ENCODE data around the gene C10orf120. TPM values are rescaled to one million over a fixed set of nuclear protein-coding genes. Genes with fewer than 3 reads are reported as not detected.

C10orf120 gene
- total RNA-seq, 1 experiment from 2014 or later: not detected

DNA sequence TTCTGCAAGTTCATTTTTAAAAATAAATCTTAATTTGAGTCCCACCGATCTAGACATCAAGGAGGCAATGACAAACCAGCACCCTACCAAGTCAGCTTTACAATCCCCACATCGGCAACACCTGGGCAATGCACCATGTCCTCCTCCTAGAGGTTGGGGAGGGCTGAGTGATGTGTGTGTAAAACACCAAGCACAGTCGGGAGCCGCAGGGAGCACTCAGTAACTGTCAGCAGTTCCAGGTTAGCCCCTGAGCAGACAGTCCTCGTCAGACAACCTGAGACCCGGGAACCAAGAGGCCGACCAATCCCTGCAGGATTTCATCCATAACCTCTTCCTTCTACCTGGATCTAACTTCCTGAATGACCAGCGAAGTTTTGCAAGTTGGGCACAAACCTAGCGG is 15.9 kb upstream of the C10orf120 start:
- CTCF ChIA-PET: no interaction called here
- H3K36me3 ChIP-seq (ENCODE audit: insufficient read depth, low read length, poor library complexity, severe bottlenecking): no peaks in the 10 kb centered on the region

GRCh38 chr10:122713091-122713885 is 13.6 kb upstream of the C10orf120 start:
- BruUV-seq (replicated peaks): no TSS peak
- Histone ChIP-seq H3K27me3 (replicated peaks; ENCODE audit: insufficient read depth, low read depth, low read length, poor library complexity) (peaks cover 91% of the 10 kb centered on the region), H3K4me1 (ENCODE audit: insufficient read depth, low read length, poor library complexity, severe bottlenecking) (no peaks in the 10 kb centered on the region), H3K27ac (ENCODE audit: low read depth, low read length, poor library complexity, severe bottlenecking) (no peak overlapping the region), H3K4me3 (ENCODE audit: low read depth, low read length, poor library complexity, severe bottlenecking) (no peak overlapping the region), H3K36me3 (ENCODE audit: insufficient read depth, low read length, poor library complexity, severe bottlenecking) (no peaks in the 10 kb centered on the region), H3K9me3 (ENCODE audit: low read depth, low read length, poor library complexity, severe bottlenecking) (no peaks in the 10 kb centered on the region)
- intact Hi-C loops (cut with micrococcal nuclease; ENCODE audit: unreplicated experiment): no loop called here
- ChIA-PET CTCF (no interaction called here), POLR2A (ENCODE audit: low non-redundant PET) (interaction anchor here (0.5 kb wide), 1 partner anchor 528 kb away, joined by 8 read pairs; no protein-coding TSS in a partner anchor)
- TF ChIP-seq, protein P1, sequence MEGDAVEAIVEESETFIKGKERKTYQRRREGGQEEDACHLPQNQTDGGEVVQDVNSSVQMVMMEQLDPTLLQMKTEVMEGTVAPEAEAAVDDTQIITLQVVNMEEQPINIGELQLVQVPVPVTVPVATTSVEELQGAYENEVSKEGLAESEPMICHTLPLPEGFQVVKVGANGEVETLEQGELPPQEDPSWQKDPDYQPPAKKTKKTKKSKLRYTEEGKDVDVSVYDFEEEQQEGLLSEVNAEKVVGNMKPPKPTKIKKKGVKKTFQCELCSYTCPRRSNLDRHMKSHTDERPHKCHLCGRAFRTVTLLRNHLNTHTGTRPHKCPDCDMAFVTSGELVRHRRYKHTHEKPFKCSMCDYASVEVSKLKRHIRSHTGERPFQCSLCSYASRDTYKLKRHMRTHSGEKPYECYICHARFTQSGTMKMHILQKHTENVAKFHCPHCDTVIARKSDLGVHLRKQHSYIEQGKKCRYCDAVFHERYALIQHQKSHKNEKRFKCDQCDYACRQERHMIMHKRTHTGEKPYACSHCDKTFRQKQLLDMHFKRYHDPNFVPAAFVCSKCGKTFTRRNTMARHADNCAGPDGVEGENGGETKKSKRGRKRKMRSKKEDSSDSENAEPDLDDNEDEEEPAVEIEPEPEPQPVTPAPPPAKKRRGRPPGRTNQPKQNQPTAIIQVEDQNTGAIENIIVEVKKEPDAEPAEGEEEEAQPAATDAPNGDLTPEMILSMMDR (conservative IDR thresholded peaks at IDR 0.05; ENCODE audit: low read depth, low read length): no peak
- no peak for TF ChIP-seq EZH2 (IDR thresholded peaks at IDR 0.05; ENCODE audit: borderline replicate concordance, low read depth, low read length, poor library complexity, severe bottlenecking)
- DNase-seq (ENCODE audit: low spot score): no peak

More for the DNA sequence above, 15.9 kb upstream of the C10orf120 start:
- Histone ChIP-seq H3K9me3 (ENCODE audit: low read depth, low read length, poor library complexity, severe bottlenecking) (no peaks in the 10 kb centered on the region), H3K27me3 (replicated peaks; ENCODE audit: insufficient read depth, low read depth, low read length, poor library complexity) (peaks cover 90% of the 10 kb centered on the region), H3K4me3 (ENCODE audit: low read depth, low read length, poor library complexity, severe bottlenecking) (no peak overlapping the region), H3K27ac (ENCODE audit: low read depth, low read length, poor library complexity, severe bottlenecking) (no peak overlapping the region), H3K4me1 (ENCODE audit: insufficient read depth, low read length, poor library complexity, severe bottlenecking) (no peaks in the 10 kb centered on the region)
- intact Hi-C loops (cut with micrococcal nuclease; ENCODE audit: unreplicated experiment): no loop called here
- TF ChIP-seq EZH2 (IDR thresholded peaks at IDR 0.05; ENCODE audit: borderline replicate concordance, low read depth, low read length, poor library complexity, severe bottlenecking): no peak
- TF ChIP-seq, protein P1 (conservative IDR thresholded peaks at IDR 0.05; ENCODE audit: low read depth, low read length): no peak
- no TSS peak for BruUV-seq (replicated peaks)
- no peak for DNase-seq (ENCODE audit: low spot score)
- POLR2A ChIA-PET (ENCODE audit: low non-redundant PET): no interaction called here

DNA sequence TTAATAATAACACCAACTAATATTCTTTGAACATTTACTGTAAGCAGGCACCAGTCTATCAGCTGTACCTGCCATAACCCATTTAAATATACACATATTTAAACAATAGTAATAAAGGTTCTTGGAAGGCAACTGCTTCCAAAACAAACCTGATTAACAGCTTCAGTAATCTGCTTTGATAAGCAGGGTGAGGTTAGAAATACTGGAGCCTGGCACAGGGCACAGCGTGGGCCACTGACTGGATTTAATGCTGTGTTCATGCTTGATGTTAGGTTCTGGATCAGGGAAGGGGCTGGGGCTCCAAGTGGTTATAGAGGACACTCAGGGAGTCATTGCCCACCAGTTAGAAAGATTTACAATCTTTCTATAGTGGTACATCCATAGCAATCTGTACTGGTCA is 10.9 kb upstream of the C10orf120 start:
- no TSS peak for BruUV-seq (replicated peaks)
- Histone ChIP-seq H3K27ac (ENCODE audit: low read depth, low read length, poor library complexity, severe bottlenecking) (no peak overlapping the region), H3K36me3 (ENCODE audit: insufficient read depth, low read length, poor library complexity, severe bottlenecking) (no peaks in the 10 kb centered on the region), H3K4me1 (ENCODE audit: insufficient read depth, low read length, poor library complexity, severe bottlenecking) (no peaks in the 10 kb centered on the region), H3K27me3 (replicated peaks; ENCODE audit: insufficient read depth, low read depth, low read length, poor library complexity) (peaks cover 65% of the 10 kb centered on the region), H3K9me3 (ENCODE audit: low read depth, low read length, poor library complexity, severe bottlenecking) (no peaks in the 10 kb centered on the region), H3K4me3 (ENCODE audit: low read depth, low read length, poor library complexity, severe bottlenecking) (no peak overlapping the region)
- DNase-seq (ENCODE audit: low spot score): no peak
- CTCF ChIA-PET: no interaction called here
- POLR2A ChIA-PET (ENCODE audit: low non-redundant PET): no interaction called here
- intact Hi-C loops (cut with micrococcal nuclease; ENCODE audit: unreplicated experiment): no loop called here
- TF ChIP-seq EZH2 (IDR thresholded peaks at IDR 0.05; ENCODE audit: borderline replicate concordance, low read depth, low read length, poor library complexity, severe bottlenecking): no peak
- TF ChIP-seq, protein P1 (conservative IDR thresholded peaks at IDR 0.05; ENCODE audit: low read depth, low read length): no peak
